WTC11 (cell line): Measurements from ENCODE around the gene FASN. TPM values are rescaled to one million over a fixed set of nuclear protein-coding genes. Genes with fewer than 3 reads are reported as not detected.
A peak's percentile ranks its signal among the peaks of the same experiment; 100 is the strongest.

ENCODE experiments used
- ATAC-seq: fragments of 200-7000 bp; cut with Tn5 transposase; 2 replicates; pipeline ENCODE4 v1.10.0; 2021; ENCODE audit warnings: mild to moderate bottlenecking, moderate library complexity
- CTCF ChIA-PET: fragments of 300-600 bp; sonication (Branson Sonifier 250); formaldehyde crosslinking; loops from one replicate; lab custom pipeline; 2021; ENCODE audit warnings: antibody characterized with exemption; lab: Charles Lee
- POLR2A ChIA-PET: fragments of 350-600 bp; sonication (Branson Sonifier 250); formaldehyde crosslinking; loops from one replicate; lab custom pipeline; 2021; ENCODE audit warnings: antibody characterized with exemption; lab: Charles Lee
- DNase-seq: peaks from one replicate; pipeline ENCODE4 v3.0.0; 2021; ENCODE audit warnings: low spot score
- H3K27ac Mint-ChIP-seq: 2 replicates; pipeline ENCODE4 v1.8.0; 2021; ENCODE audit warnings: mixed read lengths
- H3K27me3 Mint-ChIP-seq: 2 replicates; pipeline ENCODE4 v1.8.0; 2021; ENCODE audit warnings: low read depth, mild to moderate bottlenecking, moderate library complexity, mixed read lengths
- H3K36me3 Mint-ChIP-seq: 2 replicates; pipeline ENCODE4 v1.8.0; 2021; ENCODE audit warnings: mixed read lengths
- H3K4me1 Mint-ChIP-seq: 2 replicates; pipeline ENCODE4 v1.8.0; 2022; ENCODE audit warnings: mixed read lengths
- H3K4me3 Mint-ChIP-seq: 2 replicates; pipeline ENCODE4 v1.8.0; 2021; ENCODE audit warnings: mild to moderate bottlenecking, moderate library complexity, mixed read lengths
- H3K9me3 Mint-ChIP-seq: 2 replicates; pipeline ENCODE4 v1.8.0; 2021; ENCODE audit warnings: mixed read lengths
- ATF1 ChIP-seq: sonication (generic); formaldehyde crosslinking; IDR thresholded peaks from 2 replicates; pipeline ENCODE4 v1.8.1; 2023; ENCODE audit warnings: mild to moderate bottlenecking, moderate library complexity, missing genetic modification reagents
- CTCF ChIP-seq: fragments of 200-600 bp; IDR thresholded peaks from 2 replicates; pipeline ENCODE4 v1.8.0; 2022; ENCODE audit warnings: antibody characterized with exemption
- E2F5 ChIP-seq: sonication (generic); formaldehyde crosslinking; IDR thresholded peaks from 2 replicates; pipeline ENCODE4 v1.8.1; 2022; ENCODE audit warnings: mild to moderate bottlenecking, moderate library complexity, missing genetic modification reagents
- ETV6 ChIP-seq: sonication (generic); formaldehyde crosslinking; IDR thresholded peaks from 2 replicates; pipeline ENCODE4 v1.8.1; 2022; ENCODE audit warnings: mild to moderate bottlenecking, missing genetic modification reagents
- HMGA2 ChIP-seq: fragments of 250-450 bp; sonication (Bioruptor Pico); IDR thresholded peaks from 2 replicates; pipeline ENCODE4 v1.4.0; 2021; ENCODE audit warnings: mild to moderate bottlenecking, moderate library complexity
- JAZF1 ChIP-seq: fragments of 250-450 bp; sonication (Bioruptor Pico); IDR thresholded peaks from 2 replicates; pipeline ENCODE4 v1.9.0; 2021; ENCODE audit warnings: moderate library complexity, mild to moderate bottlenecking, inconsistent platforms
- MLX ChIP-seq: sonication (generic); formaldehyde crosslinking; IDR thresholded peaks from 2 replicates; pipeline ENCODE4 v1.8.1; 2023; ENCODE audit warnings: mild to moderate bottlenecking, missing genetic modification reagents, moderate library complexity
- TCF7 ChIP-seq: sonication (generic); formaldehyde crosslinking; IDR thresholded peaks from 2 replicates; pipeline ENCODE4 v1.8.0; 2022; ENCODE audit warnings: mild to moderate bottlenecking, low read depth, missing genetic modification reagents, moderate library complexity
- TEAD1 ChIP-seq: sonication (generic); formaldehyde crosslinking; IDR thresholded peaks from 2 replicates; pipeline ENCODE4 v1.8.0; 2022; ENCODE audit warnings: mild to moderate bottlenecking, missing genetic modification reagents
- TEAD4 ChIP-seq: sonication (generic); formaldehyde crosslinking; IDR thresholded peaks from 2 replicates; pipeline ENCODE4 v1.8.0; 2022; ENCODE audit warnings: mild to moderate bottlenecking, missing genetic modification reagents
- ZBTB21 ChIP-seq: sonication (generic); formaldehyde crosslinking; IDR thresholded peaks from 2 replicates; pipeline ENCODE4 v1.8.1; 2023; ENCODE audit warnings: mild to moderate bottlenecking, missing genetic modification reagents, borderline replicate concordance
- ZNF416 ChIP-seq: fragments of 250-450 bp; sonication (Bioruptor Pico); IDR thresholded peaks from 2 replicates; pipeline ENCODE4 v1.9.0; 2021; ENCODE audit warnings: mild to moderate bottlenecking, inconsistent platforms
- total RNA-seq: library from RNA; stranded (reverse); gene quantifications from 3 replicates; pipeline ENCODE4 v1.2.3, GENCODE V29; 2021

Gene FASN
- total RNA-seq, 1 experiment from 2014 or later, result 742 TPM

- peak; percentile 36; the same call in 1 of the 2 replicates for ATAC-seq
- CTCF ChIA-PET, result interaction anchor here (0.7 to 1.2 kb wide), 2 partner anchors 25 to 35 kb away, joined by 3 to 5 read pairs; no protein-coding TSS in a partner anchor
- POLR2A ChIA-PET, result no interaction called here
- TF ChIP-seq JAZF1 (CRISPR knock-in tag) (no peak), E2F5 (no peak), TCF7 (no peak), CTCF (0 out of 2 replicates have a peak, but pooled peaks have one; percentile 17), TEAD4 (no peak), TEAD1 (CRISPR knock-in tag) (no peak)
- Mint-ChIP-seq H3K27me3 (peaks cover 2% of the 10 kb centered on the region; the same call in 1 of the 2 replicates), H3K27ac (no peak overlapping the region), H3K36me3 (no peaks in the 10 kb centered on the region), H3K4me3 (no peak overlapping the region), H3K4me1 (no peaks in the 10 kb centered on the region), H3K9me3 (no peaks in the 10 kb centered on the region)
- DNase-seq, result no peak
These were observed 31.1 kb upstream of the FASN start for GRCh38 chr17:82129095-82129494.

- no peak for TF ChIP-seq ZBTB21 (CRISPR knock-in tag)
- no peak for TF ChIP-seq MLX
- TF ChIP-seq, all 79 proteins: peak for 0
- Mint-ChIP-seq H3K36me3 (no peaks in the 10 kb centered on the region), H3K27me3 (no peaks in the 10 kb centered on the region), H3K27ac (no peak overlapping the region), H3K4me3 (no peak overlapping the region), H3K4me1 (no peaks in the 10 kb centered on the region), H3K9me3 (no peaks in the 10 kb centered on the region)
- CTCF ChIA-PET, result interaction anchor here (0.7 kb wide), 2 partner anchors 22 to 91 kb away, joined by 3 read pairs; partner anchors contain the start of gene DCXR
- DNase-seq (no peak), ATAC-seq (no peak)
- POLR2A ChIA-PET, result no interaction called here
These were observed 30.3 kb upstream of the FASN start for GRCh38 chr17:82128287-82128686.

GRCh38 chr17:82127704-82128103 lies 29.7 kb upstream of the FASN start:
- DNase-seq (no peak), ATAC-seq (no peak)
- H3K4me3 Mint-ChIP-seq, result no peak overlapping the region
- POLR2A ChIA-PET, result no interaction called here
- no peaks in the 10 kb centered on the region for H3K9me3 Mint-ChIP-seq
- H3K27me3 Mint-ChIP-seq, result no peaks in the 10 kb centered on the region
- no peak overlapping the region for H3K27ac Mint-ChIP-seq
- TF ChIP-seq ZNF416 (CRISPR knock-in tag), result no peak
- H3K4me1 Mint-ChIP-seq, result no peaks in the 10 kb centered on the region
- H3K36me3 Mint-ChIP-seq, result no peaks in the 10 kb centered on the region
- CTCF ChIA-PET, result interaction anchor here (0.7 kb wide), 2 partner anchors 22 to 90 kb away, joined by 3 read pairs; partner anchors contain the start of gene DCXR

- Mint-ChIP-seq H3K4me3 (no peak overlapping the region), H3K36me3 (no peaks in the 10 kb centered on the region), H3K9me3 (no peaks in the 10 kb centered on the region), H3K4me1 (no peaks in the 10 kb centered on the region), H3K27ac (no peak overlapping the region), H3K27me3 (no peaks in the 10 kb centered on the region)
- POLR2A ChIA-PET, result no interaction called here
- CTCF ChIA-PET, result no interaction called here
- ATAC-seq (no peak), DNase-seq (no peak)
- no peak for TF ChIP-seq HMGA2 (CRISPR knock-in tag)
These were observed 29.2 kb upstream of the FASN start for GRCh38 chr17:82127315-82127595.

- Mint-ChIP-seq H3K9me3 (no peaks in the 10 kb centered on the region), H3K4me3 (no peak overlapping the region), H3K27me3 (no peaks in the 10 kb centered on the region), H3K4me1 (no peaks in the 10 kb centered on the region), H3K36me3 (no peaks in the 10 kb centered on the region), H3K27ac (no peak overlapping the region)
- DNase-seq (no peak), ATAC-seq (no peak)
- TF ChIP-seq ETV6 (CRISPR knock-in tag) (no peak), TEAD4 (no peak), ATF1 (no peak)
- POLR2A ChIA-PET, result no interaction called here
- CTCF ChIA-PET, result interaction anchor here (0.7 to 1.5 kb wide), 3 partner anchors 27 to 1030 kb away, joined by 3 read pairs; no protein-coding TSS in a partner anchor
These were observed 28.7 kb upstream of the FASN start for GRCh38 chr17:82126556-82127314.
